ENCODE results near the gene HIGD1A. TPM values are rescaled to one million over a fixed set of nuclear protein-coding genes. Genes with fewer than 3 reads are reported as not detected.

The HIGD1A gene
- total and polyA plus RNA-seq, 9 of the 15 experiments (the other 6 are each of a cell fraction or from before 2014, with no cell fraction given) = 165 to 1,185 (median 333) TPM

- TF ChIP-seq ZBTB5 (IDR thresholded peaks at IDR 0.05) = no peak
- no peak for TF ChIP-seq POLR3A (IDR thresholded peaks at IDR 0.05; ENCODE audit: borderline replicate concordance, extremely low read depth, insufficient read depth, insufficient read length)
- no peak for TF ChIP-seq HLTF (IDR thresholded peaks at IDR 0.05)
- no peak for TF ChIP-seq HDAC8 (tag; IDR thresholded peaks at IDR 0.05)
- peak; percentile 43; the same call in 1 of the 2 replicates for TF ChIP-seq REST (IDR thresholded peaks at IDR 0.05; ENCODE audit: borderline replicate concordance)
- TF ChIP-seq REST (CRISPR knock-in tag; IDR thresholded peaks at IDR 0.05; ENCODE audit: low read depth) = no peak
- TF ChIP-seq ZNF398 (CRISPR knock-in tag; IDR thresholded peaks at IDR 0.05) = no peak
- 0 out of 4 replicates have a peak, but pooled peaks of 1 of the 2 experiments have one; percentile 38 for TF ChIP-seq MAZ (CRISPR knock-in tag; conservative IDR thresholded peaks at IDR 0.05 in 1 of 2, IDR thresholded peaks at IDR 0.05 in 1 of 2)
- no peak for TF ChIP-seq ZNF586 (CRISPR knock-in tag; conservative IDR thresholded peaks at IDR 0.05)
- TF ChIP-seq PHF8 (IDR thresholded peaks at IDR 0.05; ENCODE audit: borderline replicate concordance, low read length) = no peak
- TF ChIP-seq ILK (tag; IDR thresholded peaks at IDR 0.05; ENCODE audit: borderline replicate concordance, low read depth) = no peak
- no peak for TF ChIP-seq RBM14 (IDR thresholded peaks at IDR 0.05; ENCODE audit: borderline replicate concordance, insufficient read depth, low read depth, low read length)
- no peak for TF ChIP-seq TCF7L2 (IDR thresholded peaks at IDR 0.05; ENCODE audit: low read depth, low read length)
- no peak for TF ChIP-seq ZFP1 (CRISPR knock-in tag; IDR thresholded peaks at IDR 0.05)
Measured at GRCh38 chr3:42755681-42756578, 48.4 kb downstream of the HIGD1A start (continued).
